Activated CD8-positive, alpha-beta memory T cell treated with anti-CD3 and anti-CD28 coated beads, Interleukin-2, amount 10 ng/mL, durations not matched to agents 7 days and 5 days (primary cell): Measurements from ENCODE around the gene VPS37D. TPM values are rescaled to one million over a fixed set of nuclear protein-coding genes. Genes with fewer than 3 reads are reported as not detected.

Source experiments
- ATAC-seq: fragments of 150-1000 bp; cut with Tn5 transposase; one replicate; pipeline ENCODE4 v1.10.0; 2021; ENCODE audit warnings: moderate library complexity
- CTCF ChIA-PET: fragments of 350-600 bp; sonication (Branson Sonifier 250); formaldehyde crosslinking; loops from one replicate; lab custom pipeline; 2021; ENCODE audit warnings: antibody characterized with exemption; lab: Charles Lee
- DNase-seq: peaks from one replicate; pipeline ENCODE4 v3.0.0-alpha.2; 2020
- H3K27ac Mint-ChIP-seq: one replicate; pipeline ENCODE4 v1.8.0; 2021; ENCODE audit warnings: mild to moderate bottlenecking, mixed read lengths
- H3K27me3 Mint-ChIP-seq: one replicate; pipeline ENCODE4 v1.8.0; 2021; ENCODE audit warnings: mixed read lengths
- H3K36me3 Mint-ChIP-seq: one replicate; pipeline ENCODE4 v1.8.0; 2021; ENCODE audit warnings: mild to moderate bottlenecking, mixed read lengths
- H3K4me1 Mint-ChIP-seq: one replicate; pipeline ENCODE4 v1.8.0; 2021; ENCODE audit warnings: mixed read lengths
- H3K4me3 Mint-ChIP-seq: one replicate; pipeline ENCODE4 v1.8.0; 2021; ENCODE audit warnings: mild to moderate bottlenecking, moderate library complexity, mixed read lengths
- H3K9me3 Mint-ChIP-seq: one replicate; pipeline ENCODE4 v1.8.0; 2022; ENCODE audit warnings: low read depth, mixed read lengths
- total RNA-seq, 2 experiments: library from RNA; stranded (reverse); gene quantifications; one replicate each; pipeline ENCODE4 v1.2.3, GENCODE V29; 2021

The VPS37D gene
- total RNA-seq, 2 experiments from 2014 or later, result not detected

- Mint-ChIP-seq H3K4me3 (no peak overlapping the region), H3K27ac (no peak overlapping the region), H3K9me3 (no peaks in the 10 kb centered on the region), H3K4me1 (no peaks in the 10 kb centered on the region), H3K27me3 (peaks cover 54% of the 10 kb centered on the region), H3K36me3 (no peaks in the 10 kb centered on the region)
- no peak for DNase-seq
- CTCF ChIA-PET, result interaction anchor here (0.9 to 1.9 kb wide), 2 partner anchors 25 to 103 kb away, joined by 3 to 7 read pairs; no protein-coding TSS in a partner anchor
- ATAC-seq, result no peak
Observed at GRCh38 chr7:73631558-73631957, 36.1 kb upstream of the VPS37D start.

DNA sequence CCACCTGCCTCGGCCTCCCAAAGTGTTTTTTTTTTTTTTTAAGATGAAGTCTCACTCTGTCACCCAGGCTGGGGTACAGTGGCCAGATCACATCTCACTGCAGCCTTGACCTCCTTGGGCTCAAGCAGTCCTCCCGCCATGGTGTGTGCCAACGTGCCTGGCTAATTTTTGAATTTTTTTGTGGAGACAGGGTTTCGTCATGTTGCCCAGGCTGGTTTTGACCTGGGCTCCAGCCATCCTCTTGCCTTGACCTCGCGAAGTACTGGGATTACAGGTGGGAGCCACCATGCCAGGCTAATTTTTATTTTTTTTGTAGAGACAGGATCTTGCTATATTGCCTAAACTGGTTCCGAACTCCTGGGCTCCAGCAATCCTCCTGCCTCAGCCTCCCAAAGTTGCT lies 34.3 kb upstream of the VPS37D start:
- Mint-ChIP-seq H3K27me3 (peaks cover 44% of the 10 kb centered on the region), H3K27ac (no peak overlapping the region), H3K4me1 (no peaks in the 10 kb centered on the region), H3K36me3 (no peaks in the 10 kb centered on the region), H3K9me3 (no peaks in the 10 kb centered on the region), H3K4me3 (no peak overlapping the region)
- ATAC-seq (no peak), DNase-seq (no peak)
- CTCF ChIA-PET, result no interaction called here

GRCh38 chr7:73633844-73634243 lies 33.8 kb upstream of the VPS37D start:
- no peaks in the 10 kb centered on the region for H3K36me3 Mint-ChIP-seq
- CTCF ChIA-PET, result no interaction called here
- DNase-seq, result no peak
- H3K9me3 Mint-ChIP-seq, result no peaks in the 10 kb centered on the region
- no peaks in the 10 kb centered on the region for H3K4me1 Mint-ChIP-seq
- ATAC-seq, result no peak
- H3K27ac Mint-ChIP-seq, result no peak overlapping the region
- H3K27me3 Mint-ChIP-seq, result peaks cover 39% of the 10 kb centered on the region
- H3K4me3 Mint-ChIP-seq, result no peak overlapping the region

DNA sequence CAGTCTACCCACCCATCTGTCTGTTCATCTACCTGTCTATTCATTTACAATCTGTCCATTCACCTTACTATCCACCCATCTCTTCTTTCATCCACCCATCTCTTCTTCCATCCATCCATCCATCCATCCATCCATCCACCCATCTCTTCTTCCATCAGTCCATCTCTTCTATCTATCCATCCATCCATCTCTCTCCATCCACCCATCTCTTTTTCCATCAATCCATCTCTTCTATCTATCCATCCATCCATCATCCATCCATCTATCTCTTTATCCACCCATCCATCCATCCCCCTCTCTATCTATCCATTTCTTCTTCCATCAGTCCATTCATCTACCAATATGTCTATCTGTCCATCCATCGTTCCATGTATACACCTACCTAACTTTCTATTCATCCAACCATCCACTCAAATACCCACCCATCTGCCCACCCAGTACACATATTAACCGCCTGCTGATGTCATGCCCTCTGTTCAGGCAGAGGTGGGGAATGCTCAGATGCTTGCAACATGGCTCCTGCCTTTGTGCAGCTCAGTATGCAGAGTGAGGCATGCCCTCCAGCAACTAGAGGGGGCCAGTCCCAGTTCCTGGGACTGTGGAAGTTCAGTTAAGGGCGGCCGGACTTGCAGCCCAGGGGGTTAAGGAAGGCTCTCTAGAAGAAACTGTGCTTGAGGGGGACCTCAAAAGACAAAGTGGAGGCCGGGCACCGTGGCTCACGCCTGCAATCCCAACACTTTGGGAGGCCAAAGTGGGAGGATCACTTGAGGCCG lies 32.0 kb upstream of the VPS37D start:
- Mint-ChIP-seq H3K4me1 (no peaks in the 10 kb centered on the region), H3K36me3 (no peaks in the 10 kb centered on the region), H3K27me3 (peaks cover 35% of the 10 kb centered on the region), H3K9me3 (no peaks in the 10 kb centered on the region), H3K27ac (no peak overlapping the region), H3K4me3 (no peak overlapping the region)
- CTCF ChIA-PET, result no interaction called here
- DNase-seq (no peak), ATAC-seq (no peak)

GRCh38 chr7:73638911-73639310 lies 28.7 kb upstream of the VPS37D start:
- Mint-ChIP-seq H3K4me3 (no peak overlapping the region), H3K9me3 (peaks cover 3% of the 10 kb centered on the region), H3K27ac (no peak overlapping the region), H3K4me1 (no peaks in the 10 kb centered on the region), H3K27me3 (peaks cover 19% of the 10 kb centered on the region), H3K36me3 (no peaks in the 10 kb centered on the region)
- no peak for ATAC-seq
- CTCF ChIA-PET, result no interaction called here
- no peak for DNase-seq

- H3K4me3 Mint-ChIP-seq, result no peak overlapping the region
- no peaks in the 10 kb centered on the region for H3K4me1 Mint-ChIP-seq
- CTCF ChIA-PET, result interaction anchor here (0.6 to 3.2 kb wide), 2 partner anchors 27 to 36 kb away, joined by 3 to 14 read pairs; no protein-coding TSS in a partner anchor
- H3K9me3 Mint-ChIP-seq, result peaks cover 3% of the 10 kb centered on the region
- DNase-seq (no peak), ATAC-seq (no peak)
- no peak overlapping the region for H3K27ac Mint-ChIP-seq
- H3K36me3 Mint-ChIP-seq, result no peaks in the 10 kb centered on the region
- H3K27me3 Mint-ChIP-seq, result peaks cover 37% of the 10 kb centered on the region
Observed at GRCh38 chr7:73642834-73643233, 24.8 kb upstream of the VPS37D start.

GRCh38 chr7:73644688-73645286 lies 22.8 kb upstream of the VPS37D start:
- H3K27ac Mint-ChIP-seq, result no peak overlapping the region
- H3K4me1 Mint-ChIP-seq, result peaks cover 4% of the 10 kb centered on the region
- CTCF ChIA-PET, result interaction anchor here (3.2 kb wide), 1 partner anchor 38 kb away, joined by 14 read pairs; no protein-coding TSS in a partner anchor
- H3K27me3 Mint-ChIP-seq, result peaks cover 51% of the 10 kb centered on the region
- DNase-seq (no peak), ATAC-seq (no peak)
- no peaks in the 10 kb centered on the region for H3K36me3 Mint-ChIP-seq
- H3K4me3 Mint-ChIP-seq, result no peak overlapping the region
- H3K9me3 Mint-ChIP-seq, result peaks cover 3% of the 10 kb centered on the region

DNA sequence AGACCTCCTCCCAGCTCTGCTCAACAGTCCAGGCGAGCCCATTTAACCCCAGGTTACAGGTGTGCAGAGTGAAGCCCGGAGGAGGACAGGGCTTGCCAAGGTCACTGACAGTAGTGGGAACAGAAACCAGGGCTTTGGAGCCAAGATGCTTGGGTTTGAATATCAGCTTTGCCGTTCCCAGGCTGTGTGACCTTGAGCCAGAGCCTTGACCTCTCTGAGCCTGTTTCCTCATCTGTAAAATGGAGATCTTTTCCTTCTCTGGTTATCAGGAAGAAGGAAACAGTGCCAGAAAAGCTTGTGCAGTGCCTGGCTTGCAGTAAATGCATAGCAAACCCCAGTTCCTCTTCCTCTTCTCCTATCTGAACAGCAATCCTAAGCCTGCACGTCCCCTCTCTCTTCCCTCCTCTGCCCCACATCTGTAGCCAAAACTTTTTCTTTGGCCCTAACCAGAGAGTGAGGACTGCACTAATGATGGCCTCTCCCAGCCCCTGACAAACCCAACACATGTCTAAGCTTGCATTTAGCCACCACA lies 21.9 kb upstream of the VPS37D start:
- peaks cover 4% of the 10 kb centered on the region for H3K4me1 Mint-ChIP-seq
- peaks cover 57% of the 10 kb centered on the region for H3K27me3 Mint-ChIP-seq
- no peak for DNase-seq
- ATAC-seq, result no peak
- H3K27ac Mint-ChIP-seq, result no peak overlapping the region
- H3K4me3 Mint-ChIP-seq, result no peak overlapping the region
- peaks cover 3% of the 10 kb centered on the region for H3K9me3 Mint-ChIP-seq
- CTCF ChIA-PET, result interaction anchor here (1.1 to 3.2 kb wide), 3 partner anchors 39 to 80 kb away, joined by 3 to 14 read pairs (median 7); no protein-coding TSS in a partner anchor
- H3K36me3 Mint-ChIP-seq, result no peaks in the 10 kb centered on the region

DNA sequence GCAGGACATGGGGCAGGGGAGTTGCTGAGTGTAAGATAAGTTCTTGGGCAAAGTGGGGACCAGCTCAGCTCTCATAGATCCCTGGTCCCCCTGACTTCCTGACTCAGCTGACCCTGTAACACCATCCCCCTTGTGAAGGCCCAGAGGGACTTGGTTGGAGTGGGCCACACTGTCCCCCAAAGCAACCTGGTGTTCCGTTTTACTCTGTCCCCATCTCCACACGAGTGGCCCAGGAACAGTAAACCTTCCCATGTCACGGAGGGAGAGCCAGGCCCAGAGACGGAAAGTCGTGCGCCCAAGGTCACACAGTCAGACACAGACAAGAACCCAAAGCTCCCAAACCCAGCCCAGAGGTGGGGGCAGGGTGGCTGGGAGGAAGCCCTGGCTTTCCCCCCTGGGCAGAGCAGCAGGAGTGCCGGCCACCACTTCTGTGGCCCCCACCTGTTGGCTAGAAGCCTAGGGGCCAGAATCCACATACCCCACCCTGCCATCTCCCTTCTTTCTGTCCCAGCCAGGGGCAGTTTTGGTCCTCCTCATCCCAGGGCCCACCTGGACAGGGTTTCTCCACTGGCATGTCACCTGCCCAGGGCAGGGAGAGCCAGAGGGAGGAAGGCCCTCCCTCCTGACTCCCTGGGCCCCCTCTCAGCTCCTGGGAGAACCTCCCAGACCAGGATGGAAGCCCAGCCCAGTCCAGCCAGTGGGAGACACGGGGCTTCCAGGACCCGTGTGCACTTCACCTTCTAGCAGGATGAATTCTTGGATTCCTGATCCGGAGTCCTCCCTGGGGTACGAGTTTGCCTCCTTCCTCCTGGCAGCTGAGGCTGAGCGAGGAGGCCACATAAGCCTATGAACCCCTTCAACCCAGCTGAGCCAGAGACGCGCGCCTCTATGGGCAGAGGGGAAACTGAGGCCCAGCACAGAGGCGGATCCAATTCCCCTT lies 20.6 kb upstream of the VPS37D start:
- Mint-ChIP-seq H3K9me3 (no peaks in the 10 kb centered on the region), H3K4me3 (no peak overlapping the region), H3K27me3 (peaks cover 62% of the 10 kb centered on the region), H3K27ac (no peak overlapping the region), H3K36me3 (no peaks in the 10 kb centered on the region), H3K4me1 (peaks cover 4% of the 10 kb centered on the region)
- ATAC-seq (peak; percentile 18), DNase-seq (no peak)
- CTCF ChIA-PET, result interaction anchor here (1.1 to 1.6 kb wide), 2 partner anchors 40 to 78 kb away, joined by 3 to 7 read pairs; no protein-coding TSS in a partner anchor

GRCh38 chr7:73647725-73648592 lies 19.7 kb upstream of the VPS37D start:
- CTCF ChIA-PET, result no interaction called here
- Mint-ChIP-seq H3K27ac (no peak overlapping the region), H3K9me3 (no peaks in the 10 kb centered on the region), H3K27me3 (peaks cover 66% of the 10 kb centered on the region), H3K4me3 (no peak overlapping the region), H3K4me1 (peaks cover 4% of the 10 kb centered on the region), H3K36me3 (no peaks in the 10 kb centered on the region)
- DNase-seq, result no peak
- peak; percentile 79 for ATAC-seq

GRCh38 chr7:73648593-73649332 lies 18.9 kb upstream of the VPS37D start:
- H3K9me3 Mint-ChIP-seq, result no peaks in the 10 kb centered on the region
- ATAC-seq (no peak), DNase-seq (no peak)
- peaks cover 64% of the 10 kb centered on the region for H3K27me3 Mint-ChIP-seq
- no peak overlapping the region for H3K27ac Mint-ChIP-seq
- CTCF ChIA-PET, result no interaction called here
- H3K4me1 Mint-ChIP-seq, result peaks cover 4% of the 10 kb centered on the region
- H3K4me3 Mint-ChIP-seq, result no peak overlapping the region
- no peaks in the 10 kb centered on the region for H3K36me3 Mint-ChIP-seq

GRCh38 chr7:73649576-73649975 lies 18.1 kb upstream of the VPS37D start:
- CTCF ChIA-PET, result no interaction called here
- DNase-seq (no peak), ATAC-seq (no peak)
- Mint-ChIP-seq H3K27ac (no peak overlapping the region), H3K9me3 (no peaks in the 10 kb centered on the region), H3K4me3 (no peak overlapping the region), H3K36me3 (no peaks in the 10 kb centered on the region), H3K27me3 (peaks cover 62% of the 10 kb centered on the region), H3K4me1 (peaks cover 4% of the 10 kb centered on the region)
